Caco-2 (cell line): ENCODE results near the gene TMEM30A. TPM values are rescaled to one million over a fixed set of nuclear protein-coding genes. Genes with fewer than 3 reads are reported as not detected.
A peak's percentile ranks its signal among the peaks of the same experiment; 100 is the strongest.

Source experiments
- BruUV-seq: library from RNA; stranded (reverse); fragments of 400-500 nt; replicated peaks from 2 replicates; lab custom pipeline; 2021; lab: Mats Ljungman, UMichigan
- CTCF ChIA-PET: fragments of 300-600 bp; sonication (Branson Sonifier 250); formaldehyde crosslinking; loops from one replicate; lab custom pipeline; 2022; ENCODE audit warnings: antibody characterized with exemption; lab: Charles Lee
- POLR2A ChIA-PET: fragments of 300-600 bp; sonication (Branson Sonifier 250); formaldehyde crosslinking; loops from one replicate; lab custom pipeline; 2022; ENCODE audit warnings: antibody characterized with exemption; lab: Charles Lee
- DNase-seq, 2 experiments: peaks; one replicate each; pipeline versions ENCODE4 v3.0.0 to v3.0.0-alpha.2; 2020 to 2022
- H3K27me3 ChIP-seq: replicated peaks from 2 replicates; pipeline ENCODE4 v1.6.0; 2011; ENCODE audit warnings: low read length; ENCODE audit not compliant: control insufficient read depth, insufficient read depth
- H3K36me3 ChIP-seq: 2 replicates; pipeline ENCODE4 v1.5.1; 2011; ENCODE audit warnings: low read length; ENCODE audit not compliant: control insufficient read depth, insufficient read depth
- H3K4me1 ChIP-seq: fragments of 250-450 bp; sonication (Bioruptor Pico); 2 replicates; pipeline ENCODE4 v1.5.1; 2020; ENCODE audit warnings: mild to moderate bottlenecking
- H3K4me3 ChIP-seq: 2 replicates; pipeline ENCODE4 v1.5.1; 2011; ENCODE audit warnings: low read depth, mild to moderate bottlenecking, control low read depth, low read length
- H3K9me3 ChIP-seq: fragments of 250-450 bp; sonication (Bioruptor Pico); 2 replicates; pipeline ENCODE4 v1.5.1; 2020; ENCODE audit warnings: mild to moderate bottlenecking, moderate library complexity
- H3K27ac Mint-ChIP-seq: one replicate; pipeline ENCODE4 v1.8.0; 2022; ENCODE audit warnings: mixed read lengths; ENCODE audit not compliant: unreplicated experiment
- H3K27me3 Mint-ChIP-seq: one replicate; pipeline ENCODE4 v1.8.0; 2022; ENCODE audit warnings: mixed read lengths; ENCODE audit not compliant: insufficient read depth, unreplicated experiment
- H3K36me3 Mint-ChIP-seq: one replicate; pipeline ENCODE4 v1.8.0; 2022; ENCODE audit warnings: mild to moderate bottlenecking, mixed read lengths; ENCODE audit not compliant: insufficient read depth, unreplicated experiment
- H3K4me1 Mint-ChIP-seq: one replicate; pipeline ENCODE4 v1.8.0; 2022; ENCODE audit warnings: low read depth, mixed read lengths; ENCODE audit not compliant: unreplicated experiment
- H3K4me3 Mint-ChIP-seq: one replicate; pipeline ENCODE4 v1.8.0; 2022; ENCODE audit warnings: mild to moderate bottlenecking, moderate library complexity, mixed read lengths; ENCODE audit not compliant: unreplicated experiment
- H3K9me3 Mint-ChIP-seq: one replicate; pipeline ENCODE4 v1.8.0; 2022; ENCODE audit warnings: mixed read lengths; ENCODE audit not compliant: unreplicated experiment
- CTCF ChIP-seq, 2 experiments: fragments of 200-600 bp in 1 of 2; IDR thresholded peaks; 1 replicate in 1 of 2; 2 replicates in 1 of 2; pipeline versions ENCODE4 v1.5.1 to v1.8.0; 2011 to 2022; ENCODE audit warnings: antibody characterized with exemption in 1 of 2, control low read depth in 1 of 2, inconsistent platforms in 1 of 2, low read depth in 1 of 2, low read length in 1 of 2, mild to moderate bottlenecking in 1 of 2, moderate library complexity in 1 of 2; ENCODE audit not compliant: insufficient read depth in 1 of 2, severe bottlenecking in 1 of 2, unreplicated experiment in 1 of 2
- intact Hi-C: fragments of 100-400 bp; cut with micrococcal nuclease; formaldehyde crosslinking; loops from one replicate; pipeline ENCODE4 v1.10.0; 2022; ENCODE audit not compliant: unreplicated experiment
- total RNA-seq: library from RNA; stranded (reverse); gene quantifications from 2 replicates; pipeline ENCODE4 v1.2.3, GENCODE V29; 2022

Gene TMEM30A
- total RNA-seq, 1 experiment from 2014 or later = 55.8 TPM

DNA sequence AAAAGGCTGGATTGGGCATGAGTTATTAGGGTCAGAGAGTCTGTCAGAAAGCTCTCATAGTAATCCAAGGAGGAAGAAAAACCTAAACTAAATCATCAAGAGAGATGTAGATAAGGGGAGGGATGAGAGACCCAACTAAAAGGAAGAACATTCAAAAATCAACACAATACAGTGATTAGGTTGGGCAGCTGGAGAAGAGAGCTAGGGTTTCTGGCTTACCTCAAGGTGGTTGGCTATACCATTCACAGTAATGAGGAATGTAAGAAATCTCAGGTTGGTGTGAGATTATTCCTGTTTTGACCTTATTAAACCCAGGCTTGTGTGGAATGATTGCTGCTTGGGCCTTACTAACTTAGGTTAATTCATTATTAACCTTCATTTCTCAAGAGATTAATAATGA lies 34.8 kb downstream of the TMEM30A start:
- no peak overlapping the region for H3K27ac Mint-ChIP-seq
- Histone ChIP-seq H3K9me3 (no peaks in the 10 kb centered on the region), H3K4me3 (no peak overlapping the region), H3K4me1 (no peaks in the 10 kb centered on the region), H3K27me3 (no peaks in the 10 kb centered on the region), H3K36me3 (no peaks in the 10 kb centered on the region)
- DNase-seq = no peak
- no peaks in the 10 kb centered on the region for H3K27me3 Mint-ChIP-seq
- intact Hi-C loops = no loop called here
- POLR2A ChIA-PET = no interaction called here
- no peaks in the 10 kb centered on the region for H3K36me3 Mint-ChIP-seq
- CTCF ChIA-PET = no interaction called here
- H3K4me1 Mint-ChIP-seq = no peaks in the 10 kb centered on the region
- TF ChIP-seq CTCF (IDR thresholded peaks at IDR 0.05; ENCODE audit: insufficient read depth in 1 of 2, low read depth in 1 of 2, low read length in 1 of 2, severe bottlenecking in 1 of 2, unreplicated experiment in 1 of 2) = no peak
- no TSS peak for BruUV-seq
- no peaks in the 10 kb centered on the region for H3K9me3 Mint-ChIP-seq
- no peak overlapping the region for H3K4me3 Mint-ChIP-seq

DNA sequence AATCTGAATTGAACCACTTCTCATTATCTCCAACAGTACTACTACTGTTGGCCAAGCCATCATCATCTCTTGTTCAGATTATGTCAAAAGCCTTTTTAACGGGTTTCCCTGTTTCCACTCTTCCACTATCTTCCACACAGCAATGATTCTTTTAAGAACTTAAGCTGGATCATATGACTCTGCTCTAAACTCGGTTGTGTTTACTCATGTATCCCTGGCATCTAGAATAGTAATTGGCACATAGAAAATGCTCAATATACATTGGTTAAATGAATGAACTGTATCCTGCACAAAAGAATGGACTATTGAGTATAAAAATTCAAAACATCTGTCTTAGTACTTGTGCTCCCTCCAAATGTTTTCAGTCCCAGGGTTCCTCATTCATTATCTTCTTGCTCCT lies 38.2 kb downstream of the TMEM30A start:
- no TSS peak for BruUV-seq
- H3K9me3 ChIP-seq = no peaks in the 10 kb centered on the region
- ChIA-PET POLR2A (no interaction called here), CTCF (no interaction called here)
- intact Hi-C loops = no loop called here
- Mint-ChIP-seq H3K4me1 (no peaks in the 10 kb centered on the region), H3K9me3 (no peaks in the 10 kb centered on the region), H3K27me3 (no peaks in the 10 kb centered on the region), H3K4me3 (no peak overlapping the region), H3K27ac (no peak overlapping the region), H3K36me3 (peaks cover 16% of the 10 kb centered on the region)
- DNase-seq = no peak
- no peak overlapping the region for H3K4me3 ChIP-seq
- no peak for TF ChIP-seq CTCF (IDR thresholded peaks at IDR 0.05; ENCODE audit: insufficient read depth in 1 of 2, low read depth in 1 of 2, low read length in 1 of 2, severe bottlenecking in 1 of 2, unreplicated experiment in 1 of 2)
- peaks cover 3% of the 10 kb centered on the region; the same call in 1 of the 2 replicates for H3K4me1 ChIP-seq
- no peaks in the 10 kb centered on the region for H3K27me3 ChIP-seq
- H3K36me3 ChIP-seq = no peaks in the 10 kb centered on the region

GRCh38 chr6:75244063-75244584 lies 40.5 kb downstream of the TMEM30A start:
- CTCF ChIA-PET = interaction anchor here (1.2 to 1.4 kb wide), 2 partner anchors 281 to 358 kb away, joined by 3 to 4 read pairs; no protein-coding TSS in a partner anchor
- Mint-ChIP-seq H3K36me3 (peaks cover 32% of the 10 kb centered on the region), H3K9me3 (no peaks in the 10 kb centered on the region), H3K4me1 (no peaks in the 10 kb centered on the region), H3K27me3 (no peaks in the 10 kb centered on the region), H3K4me3 (peak overlapping the region; percentile 99), H3K27ac (peak overlapping the region; percentile 100)
- no peak for DNase-seq
- POLR2A ChIA-PET = interaction anchor here (0.5 to 1.0 kb wide), 5 partner anchors 18 to 1590 kb away, joined by 4 to 6 read pairs (median 4); partner anchors contain the start of genes SENP6, SLC17A5 and TMEM30A
- Histone ChIP-seq H3K9me3 (no peaks in the 10 kb centered on the region), H3K36me3 (no peaks in the 10 kb centered on the region), H3K27me3 (no peaks in the 10 kb centered on the region), H3K4me3 (peak overlapping the region; percentile 54), H3K4me1 (peaks cover 3% of the 10 kb centered on the region; the same call in 1 of the 2 replicates)
- TF ChIP-seq CTCF (IDR thresholded peaks at IDR 0.05; ENCODE audit: insufficient read depth in 1 of 2, low read depth in 1 of 2, low read length in 1 of 2, severe bottlenecking in 1 of 2, unreplicated experiment in 1 of 2) = no peak
- intact Hi-C loops = no loop called here
- TSS peak; percentile 98 for BruUV-seq
